GM10266 (cell line): ENCODE measurements around the gene PLA2G5.

ENCODE experiments used
- DNase-seq: peaks from one replicate; pipeline ENCODE4 v3.0.0; 2012; ENCODE audit errors: extremely low spot score
- TF ChIP-seq, protein P1 (sequence below): IDR thresholded peaks from 2 replicates; pipeline ENCODE4 v1.5.1; 2012; ENCODE audit warnings: mild to moderate bottlenecking, low read depth; ENCODE audit not compliant: control insufficient read depth, insufficient read depth; ENCODE audit errors: missing control alignments

The PLA2G5 gene

DNA sequence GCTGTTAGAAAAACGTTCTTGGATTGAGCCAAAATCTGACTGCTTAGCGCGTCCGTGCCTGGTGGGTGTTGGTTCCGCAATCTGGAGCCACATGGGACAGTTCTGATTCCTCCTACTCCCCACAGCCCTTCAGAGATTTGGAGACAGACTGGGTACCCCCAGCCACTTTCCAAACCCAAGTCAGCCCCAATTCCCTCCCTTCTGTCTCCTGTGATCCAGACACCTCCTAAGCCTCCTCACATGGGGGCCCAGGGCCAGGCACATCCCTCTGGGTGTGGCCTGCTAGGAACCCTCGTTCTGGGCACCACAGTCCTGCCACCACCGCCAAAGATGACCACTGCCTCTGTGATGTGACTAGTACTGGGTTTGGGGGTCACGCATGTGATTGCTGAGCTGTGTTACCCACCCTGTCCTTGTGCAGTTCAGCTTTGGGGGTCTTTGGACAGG lies 4.8 kb downstream of the PLA2G5 start:
- no peak for DNase-seq
- TF ChIP-seq, protein P1, sequence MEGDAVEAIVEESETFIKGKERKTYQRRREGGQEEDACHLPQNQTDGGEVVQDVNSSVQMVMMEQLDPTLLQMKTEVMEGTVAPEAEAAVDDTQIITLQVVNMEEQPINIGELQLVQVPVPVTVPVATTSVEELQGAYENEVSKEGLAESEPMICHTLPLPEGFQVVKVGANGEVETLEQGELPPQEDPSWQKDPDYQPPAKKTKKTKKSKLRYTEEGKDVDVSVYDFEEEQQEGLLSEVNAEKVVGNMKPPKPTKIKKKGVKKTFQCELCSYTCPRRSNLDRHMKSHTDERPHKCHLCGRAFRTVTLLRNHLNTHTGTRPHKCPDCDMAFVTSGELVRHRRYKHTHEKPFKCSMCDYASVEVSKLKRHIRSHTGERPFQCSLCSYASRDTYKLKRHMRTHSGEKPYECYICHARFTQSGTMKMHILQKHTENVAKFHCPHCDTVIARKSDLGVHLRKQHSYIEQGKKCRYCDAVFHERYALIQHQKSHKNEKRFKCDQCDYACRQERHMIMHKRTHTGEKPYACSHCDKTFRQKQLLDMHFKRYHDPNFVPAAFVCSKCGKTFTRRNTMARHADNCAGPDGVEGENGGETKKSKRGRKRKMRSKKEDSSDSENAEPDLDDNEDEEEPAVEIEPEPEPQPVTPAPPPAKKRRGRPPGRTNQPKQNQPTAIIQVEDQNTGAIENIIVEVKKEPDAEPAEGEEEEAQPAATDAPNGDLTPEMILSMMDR: no peak

- DNase-seq: no peak
- TF ChIP-seq, protein P1: no peak
Measured at GRCh38 chr1:20075345-20075744, 5.4 kb downstream of the PLA2G5 start.

GRCh38 chr1:20076223-20076622 lies 6.2 kb downstream of the PLA2G5 start:
- DNase-seq: no peak
- TF ChIP-seq, protein P1: no peak

DNA sequence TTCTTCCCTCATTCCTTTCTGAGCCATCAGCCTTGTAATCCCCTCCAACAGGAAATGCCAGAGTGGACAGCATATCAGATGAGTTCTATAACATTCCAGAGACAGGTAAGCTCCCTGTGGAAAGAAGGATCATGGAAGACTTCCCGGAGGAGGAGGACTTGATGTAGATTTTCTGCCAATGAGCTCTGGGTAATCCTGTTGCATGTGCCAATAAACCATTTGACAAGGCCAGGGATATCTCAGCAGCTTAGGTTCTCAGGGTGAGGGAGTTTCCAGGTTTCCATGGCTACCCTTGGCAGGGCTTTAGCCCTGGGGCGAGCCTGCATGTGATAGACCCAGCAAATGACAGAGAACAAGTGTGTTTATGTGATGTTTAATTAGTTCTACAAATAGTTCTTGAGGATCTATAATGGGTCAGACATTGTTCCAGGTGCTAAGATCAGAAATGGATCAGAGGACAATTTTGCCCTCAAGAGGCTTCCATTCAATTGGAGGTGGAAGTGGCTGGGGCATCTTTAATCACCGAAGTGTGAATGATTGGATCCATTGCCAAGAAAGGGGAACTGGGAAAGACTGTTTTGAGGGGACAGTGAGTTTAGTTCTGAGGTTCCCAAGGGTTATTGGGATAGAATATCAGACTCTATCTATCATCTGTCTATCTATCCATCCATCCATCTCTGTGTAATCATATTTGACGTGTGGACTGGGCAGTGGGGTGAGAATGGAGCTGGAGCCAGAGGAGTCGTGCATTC lies 6.9 kb downstream of the PLA2G5 start:
- DNase-seq: no peak

GRCh38 chr1:20078171-20078651 lies 8.2 kb downstream of the PLA2G5 start:
- DNase-seq: peak; percentile 37
- TF ChIP-seq, protein P1: no peak

More for the DNA sequence above, 6.9 kb downstream of the PLA2G5 start:
- TF ChIP-seq, protein P1: no peak

DNA sequence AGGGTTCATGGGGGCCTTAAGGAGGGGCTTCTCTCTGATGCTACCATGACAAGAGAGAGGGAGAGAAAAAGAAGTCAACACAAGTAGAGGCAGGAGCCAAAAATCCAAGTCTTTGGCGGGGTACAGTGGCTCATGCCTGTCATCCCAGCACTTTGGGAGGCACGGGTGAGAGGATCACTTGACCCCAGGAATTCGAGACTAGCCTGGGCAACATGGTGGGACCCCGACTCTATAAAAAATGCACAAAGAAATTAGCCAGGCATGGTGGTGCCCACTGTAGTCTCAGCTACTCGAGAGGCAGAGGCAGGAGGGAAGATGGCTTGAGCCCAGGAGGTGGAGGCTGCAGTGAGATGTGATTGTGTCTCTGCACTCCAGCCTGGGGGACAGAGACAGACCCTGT lies 8.7 kb downstream of the PLA2G5 start:
- DNase-seq: no peak
- TF ChIP-seq, protein P1: no peak

DNA sequence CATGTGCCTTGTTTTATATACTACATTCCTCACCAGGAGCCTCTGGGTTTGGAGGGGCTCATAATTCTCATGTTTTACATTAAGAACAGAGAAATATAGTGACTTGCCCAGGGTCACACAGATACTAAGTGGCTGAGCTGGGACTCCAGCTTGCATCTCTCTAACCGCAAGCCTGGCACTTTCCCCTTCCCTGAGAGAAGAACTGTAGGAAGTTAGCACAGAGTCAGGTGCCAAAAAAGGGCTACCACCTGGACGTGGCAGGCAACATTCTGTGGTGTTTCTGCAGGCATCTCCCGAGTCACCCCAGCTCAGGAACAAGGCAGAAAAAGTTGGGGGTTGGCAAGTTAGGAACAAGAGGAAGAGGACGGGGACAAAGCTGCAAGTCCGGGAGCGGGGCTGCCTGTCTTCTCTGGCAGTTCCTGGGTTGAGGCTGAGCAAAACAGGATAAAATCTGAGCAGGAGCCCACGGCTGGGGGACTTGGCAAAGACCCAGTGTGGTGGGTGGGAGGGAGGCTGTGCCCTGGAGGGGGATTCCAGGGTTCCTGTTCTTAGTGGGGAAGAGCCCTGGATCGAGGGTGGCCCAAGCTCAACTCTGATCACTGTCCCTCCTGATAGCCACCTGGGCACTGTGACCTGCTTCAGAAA lies 9.8 kb downstream of the PLA2G5 start:
- DNase-seq: no peak
- TF ChIP-seq, protein P1: no peak
